Panc1 (cell line): ENCODE results near the gene IQSEC2.

Source experiments
- CTCF ChIP-seq: fragments of 450-650 bp; IDR thresholded peaks from 2 replicates; pipeline ENCODE4 v1.5.1; 2017; ENCODE audit warnings: mild to moderate bottlenecking
- REST ChIP-seq, 2 experiments: IDR thresholded peaks; 2 replicates each; pipeline ENCODE4 v1.6.1; 2011 to 2012; ENCODE audit warnings: low read depth in 2 of 2, control low read depth in 1 of 2, low read length in 1 of 2, mild to moderate bottlenecking in 1 of 2, moderate library complexity in 1 of 2; ENCODE audit not compliant: insufficient read depth in 1 of 2
- TCF7L2 ChIP-seq: IDR thresholded peaks from 2 replicates; pipeline ENCODE4 v1.6.1; 2011; ENCODE audit warnings: mild to moderate bottlenecking, low read depth, low read length, inconsistent platforms

- no peak for TF ChIP-seq CTCF
- no peak for TF ChIP-seq REST (IDR thresholded peaks at IDR 0.05; ENCODE audit: insufficient read depth in 1 of 2, low read depth in 2 of 2, low read length in 1 of 2)
- no peak for TF ChIP-seq TCF7L2
Measured at GRCh38 chrX:53281321-53281822, at the start of gene IQSEC2.
